Measurements from ENCODE around the gene BIRC6. TPM values are rescaled to one million over a fixed set of nuclear protein-coding genes. Genes with fewer than 3 reads are reported as not detected.
A peak's percentile ranks its signal among the peaks of the same experiment; 100 is the strongest.
"Not testable (repeated sequence)": the region's sequence is repeated elsewhere in the genome, so short reads cannot be mapped to it uniquely, and the experiment has no call there.

BIRC6 gene
- polyA plus RNA-seq, 2 of the 4 experiments (the other 2 are of a cell fraction) = 21.0 to 111 TPM

- FAIRE-seq (no peak), ATAC-seq (no peak), DNase-seq (ENCODE audit: low read depth in 1 of 2, low spot score in 1 of 2) (no peak)
- Histone ChIP-seq H3K4me3 (no peak overlapping the region), H3K27ac (no peak overlapping the region), H3K9me3 (no peaks in the 10 kb centered on the region), H3K4me2 (no peak overlapping the region), H3K4me1 (no peaks in the 10 kb centered on the region)
- TF ChIP-seq NPAS2 (CRISPR knock-in tag; IDR thresholded peaks at IDR 0.05; ENCODE audit: borderline replicate concordance) (no peak), GATA3 (IDR thresholded peaks at IDR 0.05; ENCODE audit: borderline replicate concordance) (no peak), JUNB (IDR thresholded peaks at IDR 0.05) (no peak), RNF2 (IDR thresholded peaks at IDR 0.05; ENCODE audit: borderline replicate concordance, low read depth) (no peak), FOSB (CRISPR knock-in tag; IDR thresholded peaks at IDR 0.05) (no peak), HEYL (CRISPR knock-in tag; IDR thresholded peaks at IDR 0.05) (no peak)
- TF ChIP-seq, protein P1, sequence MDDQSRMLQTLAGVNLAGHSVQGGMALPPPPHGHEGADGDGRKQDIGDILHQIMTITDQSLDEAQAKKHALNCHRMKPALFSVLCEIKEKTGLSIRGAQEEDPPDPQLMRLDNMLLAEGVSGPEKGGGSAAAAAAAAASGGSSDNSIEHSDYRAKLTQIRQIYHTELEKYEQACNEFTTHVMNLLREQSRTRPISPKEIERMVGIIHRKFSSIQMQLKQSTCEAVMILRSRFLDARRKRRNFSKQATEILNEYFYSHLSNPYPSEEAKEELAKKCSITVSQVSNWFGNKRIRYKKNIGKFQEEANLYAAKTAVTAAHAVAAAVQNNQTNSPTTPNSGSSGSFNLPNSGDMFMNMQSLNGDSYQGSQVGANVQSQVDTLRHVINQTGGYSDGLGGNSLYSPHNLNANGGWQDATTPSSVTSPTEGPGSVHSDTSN (IDR thresholded peaks at IDR 0.05) = no peak
- CTCF ChIA-PET = interaction anchor here (0.6 to 1.1 kb wide), 3 partner anchors 8 to 17 kb away, joined by 3 to 4 read pairs (median 3); no protein-coding TSS in a partner anchor
- POLR2A ChIA-PET = no interaction called here
- WGBS (ENCODE audit: missing lambda C conversion rate) = 86% methylated on average over 2 of the region's 2 CpGs
Measured at GRCh38 chr2:32538735-32539134, 181.9 kb downstream of the BIRC6 start.

DNA sequence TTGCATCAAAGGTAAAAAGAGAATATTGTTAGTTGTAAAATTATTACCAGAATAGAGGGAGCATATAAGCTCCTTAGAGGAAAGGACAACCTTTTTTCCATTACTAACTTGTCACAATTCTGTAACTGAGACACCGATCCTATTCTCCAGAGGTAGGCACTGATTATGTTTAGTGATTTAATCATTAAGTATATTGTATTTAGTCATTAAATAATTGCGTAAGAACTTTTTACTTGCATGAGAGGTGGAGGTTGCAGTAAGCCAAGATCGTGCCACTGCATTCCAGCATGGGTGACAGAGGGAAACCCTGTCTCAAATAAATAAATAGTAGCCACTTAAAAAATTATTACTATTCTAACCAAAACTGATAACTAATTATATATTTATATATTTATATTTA is 195.7 kb downstream of the BIRC6 start:
- ATAC-seq; H3K9me3 ChIP-seq; DNase-seq (ENCODE audit: low read depth in 1 of 2, low spot score in 1 of 2); H3K4me1 ChIP-seq; POLR2A ChIA-PET; H3K4me3 ChIP-seq; H3K4me2 ChIP-seq; H3K27ac ChIP-seq: not testable (repeated sequence)
- CTCF ChIA-PET = interaction anchor here (0.6 to 1.5 kb wide), 2 partner anchors 12 to 160 kb away, joined by 3 read pairs; no protein-coding TSS in a partner anchor
- 78% methylated on average over 3 of the region's 3 CpGs for WGBS (ENCODE audit: missing lambda C conversion rate)
- FAIRE-seq = peak; percentile 77
- 0 out of 4 replicates have a peak, but pooled peaks of 1 of the 2 experiments have one; percentile 16 for TF ChIP-seq CEBPB (IDR thresholded peaks at IDR 0.05)

- Histone ChIP-seq H3K4me3 (no peak overlapping the region), H3K27ac (no peak overlapping the region), H3K4me2 (no peak overlapping the region), H3K9me3 (no peaks in the 10 kb centered on the region), H3K4me1 (no peaks in the 10 kb centered on the region)
- ChIA-PET CTCF (interaction anchor here (1.5 kb wide), 1 partner anchor 11 kb away, joined by 3 read pairs; no protein-coding TSS in a partner anchor), POLR2A (no interaction called here)
- ATAC-seq = peak; percentile 89 to 95
- TF ChIP-seq CBX8 (IDR thresholded peaks at IDR 0.05) = no peak
- TF ChIP-seq, protein P2, sequence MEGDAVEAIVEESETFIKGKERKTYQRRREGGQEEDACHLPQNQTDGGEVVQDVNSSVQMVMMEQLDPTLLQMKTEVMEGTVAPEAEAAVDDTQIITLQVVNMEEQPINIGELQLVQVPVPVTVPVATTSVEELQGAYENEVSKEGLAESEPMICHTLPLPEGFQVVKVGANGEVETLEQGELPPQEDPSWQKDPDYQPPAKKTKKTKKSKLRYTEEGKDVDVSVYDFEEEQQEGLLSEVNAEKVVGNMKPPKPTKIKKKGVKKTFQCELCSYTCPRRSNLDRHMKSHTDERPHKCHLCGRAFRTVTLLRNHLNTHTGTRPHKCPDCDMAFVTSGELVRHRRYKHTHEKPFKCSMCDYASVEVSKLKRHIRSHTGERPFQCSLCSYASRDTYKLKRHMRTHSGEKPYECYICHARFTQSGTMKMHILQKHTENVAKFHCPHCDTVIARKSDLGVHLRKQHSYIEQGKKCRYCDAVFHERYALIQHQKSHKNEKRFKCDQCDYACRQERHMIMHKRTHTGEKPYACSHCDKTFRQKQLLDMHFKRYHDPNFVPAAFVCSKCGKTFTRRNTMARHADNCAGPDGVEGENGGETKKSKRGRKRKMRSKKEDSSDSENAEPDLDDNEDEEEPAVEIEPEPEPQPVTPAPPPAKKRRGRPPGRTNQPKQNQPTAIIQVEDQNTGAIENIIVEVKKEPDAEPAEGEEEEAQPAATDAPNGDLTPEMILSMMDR (IDR thresholded peaks at IDR 0.05) = peak; percentile 88
- TF ChIP-seq CEBPB (IDR thresholded peaks at IDR 0.05) = peak in 1 of 2 experiments; percentile 49; a peak in 1 of 4 replicates
- TF ChIP-seq KDM5A (IDR thresholded peaks at IDR 0.05) = no peak
- TF ChIP-seq KDM1A (IDR thresholded peaks at IDR 0.05; ENCODE audit: low read depth) = no peak
- no peak for TF ChIP-seq RNF2 (IDR thresholded peaks at IDR 0.05; ENCODE audit: borderline replicate concordance, low read depth)
- no peak for TF ChIP-seq CHD4 (IDR thresholded peaks at IDR 0.05; ENCODE audit: borderline replicate concordance)
- TF ChIP-seq TP53 (CRISPR knock-in tag; IDR thresholded peaks at IDR 0.05) = no peak
- no peak for TF ChIP-seq HOXA7 (CRISPR knock-in tag; IDR thresholded peaks at IDR 0.05)
- no peak for TF ChIP-seq CHD2 (IDR thresholded peaks at IDR 0.05; ENCODE audit: low read length, partially characterized antibody)
- no peak for TF ChIP-seq FOXS1 (CRISPR knock-in tag; IDR thresholded peaks at IDR 0.05)
- peak; percentile 80 for TF ChIP-seq RAD21 (conservative IDR thresholded peaks at IDR 0.05 in 1 of 2, IDR thresholded peaks at IDR 0.05 in 1 of 2)
- peak; percentile 70 for TF ChIP-seq SMC3 (IDR thresholded peaks at IDR 0.05)
- no peak for TF ChIP-seq EHMT2 (IDR thresholded peaks at IDR 0.05; ENCODE audit: low read depth)
- TF ChIP-seq BHLHE40 (IDR thresholded peaks at IDR 0.05; ENCODE audit: low read depth, low read length) = no peak
- WGBS (ENCODE audit: missing lambda C conversion rate) = 77% methylated on average over 2 of the region's 2 CpGs
- no peak for FAIRE-seq
- peak; percentile 54 to 69 for DNase-seq (ENCODE audit: low read depth in 1 of 2, low spot score in 1 of 2)
Measured at GRCh38 chr2:32553829-32554432, 197.1 kb downstream of the BIRC6 start.
